Activated CD8-positive, alpha-beta T cell treated with anti-CD3 and anti-CD28 coated beads for 36 hours (primary cell): Measurements from ENCODE around the gene RXRB. TPM values are rescaled to one million over a fixed set of nuclear protein-coding genes. Genes with fewer than 3 reads are reported as not detected.

Experiments
- ATAC-seq: fragments of 200-7000 bp; cut with Tn5 transposase; one replicate; pipeline ENCODE4 v1.10.0; 2021; ENCODE audit warnings: mild to moderate bottlenecking, moderate library complexity
- CTCF ChIA-PET: fragments of 350-600 bp; sonication (Branson Sonifier 250); formaldehyde crosslinking; loops from one replicate; lab custom pipeline; 2021; ENCODE audit warnings: antibody characterized with exemption; lab: Charles Lee
- POLR2A ChIA-PET: fragments of 350-600 bp; sonication (Branson Sonifier 250); formaldehyde crosslinking; loops from one replicate; lab custom pipeline; 2021; ENCODE audit warnings: antibody characterized with exemption; lab: Charles Lee
- DNase-seq: peaks from one replicate; pipeline ENCODE4 v3.0.0-alpha.2; 2020
- H3K27ac Mint-ChIP-seq: one replicate; pipeline ENCODE4 v1.8.0; 2021; ENCODE audit warnings: mild to moderate bottlenecking, mixed read lengths
- H3K27me3 Mint-ChIP-seq: one replicate; pipeline ENCODE4 v1.8.0; 2021; ENCODE audit warnings: mixed read lengths
- H3K36me3 Mint-ChIP-seq: one replicate; pipeline ENCODE4 v1.8.0; 2021; ENCODE audit warnings: low read depth, mixed read lengths
- H3K4me1 Mint-ChIP-seq: one replicate; pipeline ENCODE4 v1.8.0; 2021; ENCODE audit warnings: low read depth, mixed read lengths
- H3K4me3 Mint-ChIP-seq: one replicate; pipeline ENCODE4 v1.8.0; 2021; ENCODE audit warnings: mild to moderate bottlenecking, moderate library complexity, mixed read lengths
- H3K9me3 Mint-ChIP-seq: one replicate; pipeline ENCODE4 v1.8.0; 2021; ENCODE audit warnings: mixed read lengths
- CTCF ChIP-seq: fragments of 200-600 bp; IDR thresholded peaks from one replicate; pipeline ENCODE4 v1.8.0; 2022; ENCODE audit warnings: antibody characterized with exemption, mild to moderate bottlenecking
- intact Hi-C: fragments of 100-400 bp; cut with micrococcal nuclease; formaldehyde crosslinking; loops from one replicate; pipeline ENCODE4 v1.10.0; 2022
- total RNA-seq, 2 experiments: library from RNA; stranded (reverse); gene quantifications; one replicate each; pipeline ENCODE4 v1.2.3, GENCODE V29; 2021

The RXRB gene
- total RNA-seq, 2 experiments from 2014 or later, result 41.2 to 41.9 TPM

- peak overlapping the region; percentile 90 for H3K27ac Mint-ChIP-seq
- H3K4me3 Mint-ChIP-seq, result peak overlapping the region; percentile 98
- CTCF ChIA-PET, result interaction anchor here (1.0 to 6.1 kb wide), 5 partner anchors 47 to 79 kb away, joined by 3 to 51 read pairs (median 6); partner anchors contain the start of gene B3GALT4
- H3K4me1 Mint-ChIP-seq, result peaks cover 56% of the 10 kb centered on the region
- intact Hi-C loops, result loop anchor here (5.0 kb wide), 1 partner anchor 37 kb away; no protein-coding TSS in a partner anchor
- ATAC-seq, result peak; percentile 32
- peak; percentile 83 for DNase-seq
- POLR2A ChIA-PET, result interaction anchor here (0.7 to 1.5 kb wide), 8 partner anchors 8 to 76 kb away, joined by 3 to 4 read pairs (median 3); partner anchors contain the start of genes RING1, RPS18 and VPS52
- no peaks in the 10 kb centered on the region for H3K27me3 Mint-ChIP-seq
- H3K9me3 Mint-ChIP-seq, result no peaks in the 10 kb centered on the region
- no peak for TF ChIP-seq CTCF
- peaks cover 60% of the 10 kb centered on the region for H3K36me3 Mint-ChIP-seq
Measured at GRCh38 chr6:33199687-33200218, 712 bp downstream of the RXRB start.

- peak overlapping the region; percentile 90 for H3K27ac Mint-ChIP-seq
- no peaks in the 10 kb centered on the region for H3K27me3 Mint-ChIP-seq
- H3K4me3 Mint-ChIP-seq, result peak overlapping the region; percentile 98
- ChIA-PET POLR2A (interaction anchor here (1.0 to 1.1 kb wide), 3 partner anchors 10 to 73 kb away, joined by 4 read pairs; partner anchors contain the start of genes RING1, RPS18 and VPS52), CTCF (interaction anchor here (1.1 to 6.1 kb wide), 4 partner anchors 47 to 78 kb away, joined by 4 to 51 read pairs (median 8); partner anchors contain the start of gene B3GALT4)
- peaks cover 62% of the 10 kb centered on the region for H3K36me3 Mint-ChIP-seq
- ATAC-seq, result no peak
- TF ChIP-seq CTCF, result no peak
- intact Hi-C loops, result loop anchor here (5.0 kb wide), 1 partner anchor 37 kb away; no protein-coding TSS in a partner anchor
- peaks cover 54% of the 10 kb centered on the region for H3K4me1 Mint-ChIP-seq
- DNase-seq, result no peak
- no peaks in the 10 kb centered on the region for H3K9me3 Mint-ChIP-seq
Measured at GRCh38 chr6:33198853-33199436, 1.5 kb downstream of the RXRB start.

DNA sequence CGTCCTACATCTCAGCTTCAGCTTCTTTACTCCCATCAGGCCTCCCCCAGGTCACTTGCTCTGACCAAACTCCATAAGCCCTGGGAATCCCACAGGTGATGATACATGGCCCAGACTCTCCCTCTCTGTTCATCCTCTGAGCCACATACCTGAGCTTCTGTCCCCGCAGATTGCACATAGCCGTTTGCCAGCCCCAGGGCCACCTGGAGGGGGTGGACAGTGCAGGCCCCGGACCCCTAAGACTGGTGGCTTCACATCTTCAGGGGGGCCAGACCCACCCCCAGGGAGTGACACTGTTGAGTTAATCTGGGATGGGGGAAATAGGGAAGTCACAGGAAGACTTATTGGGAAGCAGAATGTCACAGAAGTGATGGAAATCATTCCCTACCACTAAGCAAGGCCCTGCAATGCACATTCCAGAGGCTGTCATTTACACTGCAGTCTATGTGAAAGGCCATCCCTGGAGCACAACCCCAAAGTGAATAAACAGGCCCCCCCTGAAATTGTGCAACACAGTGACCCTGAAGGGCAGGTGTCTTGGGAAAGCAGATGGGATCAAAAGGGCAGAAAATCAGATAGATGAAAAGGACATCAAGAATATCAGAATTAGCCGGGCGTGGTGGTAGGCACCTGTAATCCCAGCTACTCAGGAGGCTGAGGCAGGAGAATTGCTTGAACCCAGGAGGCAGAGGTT, 2.2 kb downstream of the RXRB start:
- H3K27ac Mint-ChIP-seq, result peak overlapping the region; percentile 58

GRCh38 chr6:33197431-33198048, 2.9 kb downstream of the RXRB start:
- Mint-ChIP-seq H3K9me3 (no peaks in the 10 kb centered on the region), H3K4me1 (peaks cover 50% of the 10 kb centered on the region), H3K4me3 (peak overlapping the region; percentile 43), H3K36me3 (peaks cover 48% of the 10 kb centered on the region), H3K27me3 (no peaks in the 10 kb centered on the region), H3K27ac (peak overlapping the region; percentile 31)
- intact Hi-C loops, result loop anchor here (5.0 kb wide), 1 partner anchor 35 kb away; no protein-coding TSS in a partner anchor
- ChIA-PET CTCF (interaction anchor here (0.6 to 6.1 kb wide), 27 partner anchors 8 to 369 kb away, joined by 3 to 51 read pairs (median 4); partner anchors contain the start of genes PFDN6, RING1 and WDR46), POLR2A (interaction anchor here (0.9 to 2.0 kb wide), 6 partner anchors 10 to 218 kb away, joined by 3 to 11 read pairs (median 4); partner anchors contain the start of genes RING1, RPS18 and VPS52)
- TF ChIP-seq CTCF, result peak; percentile 80
- DNase-seq, result peak; percentile 38
- peak; percentile 42 for ATAC-seq

More for the DNA sequence above, 2.2 kb downstream of the RXRB start:
- ChIA-PET CTCF (interaction anchor here (0.7 to 6.1 kb wide), 19 partner anchors 9 to 214 kb away, joined by 3 to 51 read pairs (median 4); partner anchors contain the start of genes B3GALT4 and RING1), POLR2A (interaction anchor here (0.5 to 2.0 kb wide), 7 partner anchors 10 to 220 kb away, joined by 3 to 11 read pairs (median 3); partner anchors contain the start of genes RING1, RPS18 and VPS52)
- Mint-ChIP-seq H3K36me3 (peaks cover 55% of the 10 kb centered on the region), H3K4me1 (peaks cover 54% of the 10 kb centered on the region), H3K4me3 (peak overlapping the region; percentile 98), H3K9me3 (no peaks in the 10 kb centered on the region), H3K27me3 (no peaks in the 10 kb centered on the region)
- intact Hi-C loops, result loop anchor here (5.0 kb wide), 1 partner anchor 36 kb away; no protein-coding TSS in a partner anchor
- ATAC-seq (no peak), DNase-seq (no peak)
- TF ChIP-seq CTCF, result no peak
